ENCODE measurements around the gene MEF2A. TPM values are rescaled to one million over a fixed set of nuclear protein-coding genes. Genes with fewer than 3 reads are reported as not detected.
A peak's percentile ranks its signal among the peaks of the same experiment; 100 is the strongest.

Gene MEF2A
- total RNA-seq, 1 experiment from 2014 or later, result 29.6 TPM

- peak; percentile 76 for DNase-seq (ENCODE audit: low read depth, low spot score)
- TF ChIP-seq FOSL1 (IDR thresholded peaks at IDR 0.05; ENCODE audit: low read depth) (peak; percentile 83), RAD21 (IDR thresholded peaks at IDR 0.05; ENCODE audit: low read depth) (peak; percentile 47), SIN3A (IDR thresholded peaks at IDR 0.05; ENCODE audit: low read depth) (peak; percentile 79), SRF (IDR thresholded peaks at IDR 0.05; ENCODE audit: low read depth) (peak; percentile 78), EZH2 (IDR thresholded peaks at IDR 0.05) (no peak), CBX3 (IDR thresholded peaks at IDR 0.05; ENCODE audit: low read depth) (peak; percentile 90), EGR1 (IDR thresholded peaks at IDR 0.05; ENCODE audit: low read depth) (no peak), YY1 (IDR thresholded peaks at IDR 0.05; ENCODE audit: extremely low read depth, insufficient replicate concordance, low read depth, low read length) (peak; percentile 57), TCF7L2 (IDR thresholded peaks at IDR 0.05; ENCODE audit: borderline replicate concordance, extremely low read depth, insufficient read depth, insufficient read length) (no peak), JUND (IDR thresholded peaks at IDR 0.05) (peak; percentile 84), SP1 (IDR thresholded peaks at IDR 0.05; ENCODE audit: low read depth) (peak; percentile 89), POLR2AphosphoS5 (IDR thresholded peaks at IDR 0.05; ENCODE audit: low read depth, low read length) (peak; percentile 37; the same call in 1 of the 2 replicates), POLR2A (IDR thresholded peaks at IDR 0.05; ENCODE audit: borderline replicate concordance, extremely low read depth, insufficient read depth, insufficient read length) (no peak), ELF1 (IDR thresholded peaks at IDR 0.05; ENCODE audit: borderline replicate concordance, low read depth) (no peak), ZFX (IDR thresholded peaks at IDR 0.05) (no peak), EZH2phosphoT487 (IDR thresholded peaks at IDR 0.05; ENCODE audit: borderline replicate concordance) (no peak), CEBPB (IDR thresholded peaks at IDR 0.05; ENCODE audit: low read depth) (peak; percentile 72; the same call in 1 of the 2 replicates), ZNF274 (IDR thresholded peaks at IDR 0.05; ENCODE audit: low read depth, low read length) (no peak)
- TF ChIP-seq, protein P1, sequence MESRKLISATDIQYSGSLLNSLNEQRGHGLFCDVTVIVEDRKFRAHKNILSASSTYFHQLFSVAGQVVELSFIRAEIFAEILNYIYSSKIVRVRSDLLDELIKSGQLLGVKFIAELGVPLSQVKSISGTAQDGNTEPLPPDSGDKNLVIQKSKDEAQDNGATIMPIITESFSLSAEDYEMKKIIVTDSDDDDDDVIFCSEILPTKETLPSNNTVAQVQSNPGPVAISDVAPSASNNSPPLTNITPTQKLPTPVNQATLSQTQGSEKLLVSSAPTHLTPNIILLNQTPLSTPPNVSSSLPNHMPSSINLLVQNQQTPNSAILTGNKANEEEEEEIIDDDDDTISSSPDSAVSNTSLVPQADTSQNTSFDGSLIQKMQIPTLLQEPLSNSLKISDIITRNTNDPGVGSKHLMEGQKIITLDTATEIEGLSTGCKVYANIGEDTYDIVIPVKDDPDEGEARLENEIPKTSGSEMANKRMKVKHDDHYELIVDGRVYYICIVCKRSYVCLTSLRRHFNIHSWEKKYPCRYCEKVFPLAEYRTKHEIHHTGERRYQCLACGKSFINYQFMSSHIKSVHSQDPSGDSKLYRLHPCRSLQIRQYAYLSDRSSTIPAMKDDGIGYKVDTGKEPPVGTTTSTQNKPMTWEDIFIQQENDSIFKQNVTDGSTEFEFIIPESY (IDR thresholded peaks at IDR 0.05; ENCODE audit: extremely low read depth, insufficient replicate concordance, low read length), result no peak
- TF ChIP-seq, protein P2, sequence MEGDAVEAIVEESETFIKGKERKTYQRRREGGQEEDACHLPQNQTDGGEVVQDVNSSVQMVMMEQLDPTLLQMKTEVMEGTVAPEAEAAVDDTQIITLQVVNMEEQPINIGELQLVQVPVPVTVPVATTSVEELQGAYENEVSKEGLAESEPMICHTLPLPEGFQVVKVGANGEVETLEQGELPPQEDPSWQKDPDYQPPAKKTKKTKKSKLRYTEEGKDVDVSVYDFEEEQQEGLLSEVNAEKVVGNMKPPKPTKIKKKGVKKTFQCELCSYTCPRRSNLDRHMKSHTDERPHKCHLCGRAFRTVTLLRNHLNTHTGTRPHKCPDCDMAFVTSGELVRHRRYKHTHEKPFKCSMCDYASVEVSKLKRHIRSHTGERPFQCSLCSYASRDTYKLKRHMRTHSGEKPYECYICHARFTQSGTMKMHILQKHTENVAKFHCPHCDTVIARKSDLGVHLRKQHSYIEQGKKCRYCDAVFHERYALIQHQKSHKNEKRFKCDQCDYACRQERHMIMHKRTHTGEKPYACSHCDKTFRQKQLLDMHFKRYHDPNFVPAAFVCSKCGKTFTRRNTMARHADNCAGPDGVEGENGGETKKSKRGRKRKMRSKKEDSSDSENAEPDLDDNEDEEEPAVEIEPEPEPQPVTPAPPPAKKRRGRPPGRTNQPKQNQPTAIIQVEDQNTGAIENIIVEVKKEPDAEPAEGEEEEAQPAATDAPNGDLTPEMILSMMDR (IDR thresholded peaks at IDR 0.05 in 2 of 3, conservative IDR thresholded peaks at IDR 0.05 in 1 of 3; ENCODE audit: borderline replicate concordance in 1 of 3, insufficient read depth in 1 of 3, low read depth in 2 of 3, low read length in 2 of 3), result no peak
- TF ChIP-seq, protein P3, sequence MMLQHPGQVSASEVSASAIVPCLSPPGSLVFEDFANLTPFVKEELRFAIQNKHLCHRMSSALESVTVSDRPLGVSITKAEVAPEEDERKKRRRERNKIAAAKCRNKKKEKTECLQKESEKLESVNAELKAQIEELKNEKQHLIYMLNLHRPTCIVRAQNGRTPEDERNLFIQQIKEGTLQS (IDR thresholded peaks at IDR 0.05), result no peak
- TF ChIP-seq, protein P4, sequence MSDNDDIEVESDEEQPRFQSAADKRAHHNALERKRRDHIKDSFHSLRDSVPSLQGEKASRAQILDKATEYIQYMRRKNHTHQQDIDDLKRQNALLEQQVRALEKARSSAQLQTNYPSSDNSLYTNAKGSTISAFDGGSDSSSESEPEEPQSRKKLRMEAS (IDR thresholded peaks at IDR 0.05), result peak; percentile 66
Measured at GRCh38 chr15:99536422-99537040, 29.3 kb upstream of the MEF2A start.

More at GRCh38 chr15:99536422-99537040, 29.3 kb upstream of the MEF2A start:
- Histone ChIP-seq H3K4me1 (ENCODE audit: control insufficient read depth in 1 of 2, insufficient read depth in 2 of 2, low read length in 2 of 2) (peaks cover 3 to 17% of the 10 kb centered on the region in 2 experiments; a peak in 2 of 4 replicates), H3K36me3 (ENCODE audit: control insufficient read depth in 1 of 2, insufficient read depth in 2 of 2, low read length in 2 of 2) (no peaks in the 10 kb centered on the region), H3K4me3 (replicated peaks in 1 of 2; ENCODE audit: low read depth in 1 of 2, low read length in 2 of 2) (no peak overlapping the region), H3K9me3 (ENCODE audit: control insufficient read depth in 1 of 2, insufficient read depth in 1 of 2, low read depth in 1 of 2, low read length in 2 of 2) (no peaks in the 10 kb centered on the region), H3K27me3 (ENCODE audit: insufficient read depth, low read length) (no peaks in the 10 kb centered on the region), H3K4me2 (ENCODE audit: low read length) (peak overlapping the region; percentile 56), H3K9ac (ENCODE audit: low read length) (no peak overlapping the region), H3K79me2 (ENCODE audit: insufficient read depth, low read length) (no peaks in the 10 kb centered on the region), H3K27ac (ENCODE audit: low read depth, low read length) (no peak overlapping the region), H2AFZ (ENCODE audit: low read depth, low read length, poor library complexity, severe bottlenecking) (peak overlapping the region; percentile 87), H3K9me2 (ENCODE audit: insufficient read depth) (no peaks in the 10 kb centered on the region), H4K20me1 (ENCODE audit: insufficient read depth) (no peaks in the 10 kb centered on the region)
- ChIA-PET POLR2A (no interaction called here), CTCF (no interaction called here), RAD21 (ENCODE audit: low non-redundant PET in 1 of 2, low total read pairs in 2 of 2, uncharacterized antibody in 2 of 2, unreplicated experiment in 2 of 2) (no interaction called here)
- peak; percentile 90 for ATAC-seq
- BruUV-seq (replicated peaks), result no TSS peak
- intact Hi-C loops (cut with micrococcal nuclease), result no loop called here
